Thyroid gland (tissue), 4 donors: ENCODE data around the gene RARRES2. TPM values are rescaled to one million over a fixed set of nuclear protein-coding genes. Genes with fewer than 3 reads are reported as not detected.

ENCODE experiments used
- DNase-seq, 2 donors: peaks; one replicate each; pipeline ENCODE4 v3.0.0-alpha.2; 2019
- H3K27ac ChIP-seq, 3 donors: fragments of 200-600 bp; sonication (generic); 1 replicate in 2 of 3; 2 replicates in 1 of 3; pipeline ENCODE4 v1.5.1; 2016 to 2019; ENCODE audit warnings: mild to moderate bottlenecking in 1 of 3, moderate library complexity in 1 of 3
- H3K27me3 ChIP-seq: fragments of 200-600 bp; sonication (generic); one replicate; pipeline ENCODE4 v1.5.1; 2019
- H3K36me3 ChIP-seq, 2 donors: fragments of 200-600 bp; sonication (generic); one replicate each; pipeline ENCODE4 v1.5.1; 2016 to 2019
- H3K4me1 ChIP-seq, 2 donors: fragments of 200-600 bp; sonication (generic); one replicate each; pipeline ENCODE4 v1.5.1; 2017 to 2019
- H3K4me3 ChIP-seq, 3 donors: fragments of 200-600 bp; sonication (generic); replicated peaks in 1 of 3; 1 replicate in 2 of 3; 2 replicates in 1 of 3; pipeline ENCODE4 v1.5.1; 2016; ENCODE audit warnings: mild to moderate bottlenecking in 1 of 3
- H3K9me3 ChIP-seq: fragments of 200-600 bp; sonication (generic); one replicate; pipeline ENCODE4 v1.5.1; 2017
- CTCF ChIP-seq, 6 experiments: fragments of 200-600 bp in 3 of 6; fragments of 450-650 bp in 3 of 6; sonication (generic) in 3 of 6; IDR thresholded peaks; one replicate each; pipeline ENCODE4 v1.5.1; 2016 to 2019; ENCODE audit warnings: antibody characterized with exemption in 6 of 6, mild to moderate bottlenecking in 2 of 6, inconsistent platforms in 1 of 6, moderate library complexity in 1 of 6
- POLR2A ChIP-seq, 2 donors: fragments of 450-650 bp; IDR thresholded peaks; one replicate each; pipeline ENCODE4 v1.6.1; 2017; ENCODE audit warnings: antibody characterized with exemption in 2 of 2, mild to moderate bottlenecking in 2 of 2, moderate library complexity in 1 of 2
- WGBS, 2 donors: methylation state at CpG; one replicate each; pipeline ENCODE4 v1.1.5; 2017; 5-methylcytosine and 5-hydroxymethylcytosine counted together
- intact Hi-C: fragments of 100-400 bp; cut with DNase I; formaldehyde crosslinking; loops from one replicate; pipeline ENCODE4 v1.15.1; 2023
- total RNA-seq, 4 donors: library from RNA; depleted of rRNA; stranded (reverse); fragments of >200 nt; gene quantifications; one replicate each; pipeline ENCODE4 v1.2.3, GENCODE V29; 2016

The RARRES2 gene
- total RNA-seq, 4 donors from 2014 or later = 22.2 to 137 (median 54.8) TPM

GRCh38 chr7:150382844-150383225 is 41.4 kb upstream of the RARRES2 start:
- Histone ChIP-seq H3K9me3 (no peaks in the 10 kb centered on the region), H3K4me1 (peaks cover 0 to 13% of the 10 kb centered on the region in 2 donors), H3K4me3 (no peak overlapping the region), H3K36me3 (no peaks in the 10 kb centered on the region), H3K27me3 (no peaks in the 10 kb centered on the region), H3K27ac (no peak overlapping the region)
- no peak for DNase-seq
- intact Hi-C loops = no loop called here
- TF ChIP-seq CTCF (IDR thresholded peaks at IDR 0.05) = no peak
- no peak for TF ChIP-seq POLR2A (IDR thresholded peaks at IDR 0.05)
- WGBS, 2 donors = 69 to 72% methylated on average over 4 of the region's 4 CpGs

GRCh38 chr7:150382123-150382843 is 40.9 kb upstream of the RARRES2 start:
- no peaks in the 10 kb centered on the region for H3K9me3 ChIP-seq

GRCh38 chr7:150381785-150382122 is 40.3 kb upstream of the RARRES2 start:
- no peaks in the 10 kb centered on the region for H3K36me3 ChIP-seq
- H3K9me3 ChIP-seq = no peaks in the 10 kb centered on the region
- TF ChIP-seq CTCF (IDR thresholded peaks at IDR 0.05) (no peak), POLR2A (IDR thresholded peaks at IDR 0.05) (no peak)
- no peak overlapping the region for H3K4me3 ChIP-seq
- no peaks in the 10 kb centered on the region for H3K27me3 ChIP-seq
- WGBS, 2 donors = 93% methylated on average over 1 of the region's 1 CpG
- H3K27ac ChIP-seq = no peak overlapping the region
- intact Hi-C loops = no loop called here
- peaks cover 0 to 14% of the 10 kb centered on the region in 2 donors for H3K4me1 ChIP-seq
- DNase-seq = no peak

More at GRCh38 chr7:150382123-150382843, 40.9 kb upstream of the RARRES2 start:
- WGBS, 2 donors = 80 to 92% methylated on average over 16 to 18 of the region's 20 CpGs
- no peak for DNase-seq
- H3K36me3 ChIP-seq = no peaks in the 10 kb centered on the region
- TF ChIP-seq POLR2A (IDR thresholded peaks at IDR 0.05) (no peak), CTCF (IDR thresholded peaks at IDR 0.05) (no peak)
- peaks cover 0 to 14% of the 10 kb centered on the region in 2 donors for H3K4me1 ChIP-seq
- H3K27ac ChIP-seq = no peak overlapping the region
- intact Hi-C loops = no loop called here
- no peak overlapping the region for H3K4me3 ChIP-seq
- H3K27me3 ChIP-seq = no peaks in the 10 kb centered on the region

GRCh38 chr7:150381096-150381495 is 39.7 kb upstream of the RARRES2 start:
- H3K4me1 ChIP-seq = peaks cover 0 to 14% of the 10 kb centered on the region in 2 donors
- no peak overlapping the region for H3K27ac ChIP-seq
- no peak for DNase-seq
- 83 to 84% methylated on average over 9 of the region's 9 CpGs for WGBS, 2 donors
- no peak overlapping the region for H3K4me3 ChIP-seq
- H3K9me3 ChIP-seq = no peaks in the 10 kb centered on the region
- intact Hi-C loops = no loop called here
- TF ChIP-seq CTCF (IDR thresholded peaks at IDR 0.05) (no peak), POLR2A (IDR thresholded peaks at IDR 0.05) (no peak)
- H3K36me3 ChIP-seq = no peaks in the 10 kb centered on the region
- H3K27me3 ChIP-seq = no peaks in the 10 kb centered on the region

GRCh38 chr7:150380463-150380862 is 39.0 kb upstream of the RARRES2 start:
- no peak for DNase-seq
- WGBS, 2 donors = 81 to 86% methylated on average over 11 of the region's 11 CpGs
- intact Hi-C loops = no loop called here
- TF ChIP-seq POLR2A (IDR thresholded peaks at IDR 0.05) (no peak), CTCF (IDR thresholded peaks at IDR 0.05) (no peak)
- peaks cover 0 to 14% of the 10 kb centered on the region in 2 donors for H3K4me1 ChIP-seq
- H3K27ac ChIP-seq = no peak overlapping the region
- H3K27me3 ChIP-seq = no peaks in the 10 kb centered on the region
- H3K4me3 ChIP-seq = no peak overlapping the region
- H3K9me3 ChIP-seq = no peaks in the 10 kb centered on the region
- H3K36me3 ChIP-seq = no peaks in the 10 kb centered on the region
